K562 (cell line): ENCODE data around the gene EMP2. TPM values are rescaled to one million over a fixed set of nuclear protein-coding genes. Genes with fewer than 3 reads are reported as not detected.

Source experiments
- ATAC-seq: fragments of 200-7000 bp; cut with Tn5 transposase; 3 replicates; pipeline ENCODE4 v1.9.1; 2020; ENCODE audit warnings: moderate library complexity
- BruUV-seq: library from RNA; stranded (reverse); fragments of 400-500 nt; replicated peaks from 2 replicates; lab custom pipeline; 2021; lab: Mats Ljungman, UMichigan
- CTCF ChIA-PET: fragments of 300-600 bp; formaldehyde crosslinking; extraction: SDS; loops from one replicate; lab custom pipeline; 2021; ENCODE audit warnings: low intra/inter-chr PET ratio; lab: Yijun Ruan, JAX
- POLR2A ChIA-PET: fragments of 300-600, 350-650 bp; sonication (Branson Sonifier 250); formaldehyde crosslinking; extraction: SDS; loops from one replicate; lab custom pipeline; 2021; ENCODE audit warnings: antibody characterized with exemption, inconsistent platforms; lab: Yijun Ruan, JAX
- DNase-seq, 4 experiments: peaks; one replicate each; pipeline versions ENCODE4 v3.0.0 to v3.0.0-alpha.2; 2011 to 2018; ENCODE audit warnings: low spot score in 3 of 4, mixed read lengths in 3 of 4; ENCODE audit errors: extremely low read depth in 1 of 4
- FAIRE-seq: peaks from 2 replicates; lab custom pipeline; 2011; peaks lifted over from hg19 to GRCh38; lab: Jason Lieb, UNC
- H2AFZ ChIP-seq: 2 replicates; pipeline ENCODE4 v1.6.0; 2011; ENCODE audit warnings: low read depth, low read length, control low read depth, inconsistent platforms
- H3K27ac ChIP-seq: fragments of 200-600 bp; 3 replicates; pipeline ENCODE4 v1.8.0; 2011; ENCODE audit warnings: low read depth, mild to moderate bottlenecking, control low read depth, inconsistent platforms, low read length, moderate library complexity, mixed read lengths; ENCODE audit errors: extremely low read depth
- H3K27me3 ChIP-seq, 2 experiments: fragments of 300-600 bp in 1 of 2; 2 replicates in 1 of 2; 3 replicates in 1 of 2; pipeline versions ENCODE4 v1.6.0 to v1.8.0; 2011; ENCODE audit warnings: inconsistent platforms in 2 of 2, low read length in 2 of 2, mild to moderate bottlenecking in 1 of 2, mixed read lengths in 1 of 2, moderate library complexity in 1 of 2; ENCODE audit not compliant: control insufficient read depth in 2 of 2, insufficient read depth in 2 of 2
- H3K36me3 ChIP-seq: fragments of 300-600 bp; 3 replicates; pipeline ENCODE4 v1.8.0; 2011; ENCODE audit warnings: mild to moderate bottlenecking, low read length, inconsistent platforms; ENCODE audit not compliant: control insufficient read depth, insufficient read depth
- H3K4me1 ChIP-seq, 2 experiments: fragments of 200-600 bp in 1 of 2; replicated peaks in 1 of 2; 2 replicates in 1 of 2; 3 replicates in 1 of 2; pipeline versions ENCODE4 v1.5.1 to v1.8.0; 2011; ENCODE audit warnings: inconsistent platforms in 2 of 2, low read length in 2 of 2, mild to moderate bottlenecking in 1 of 2, mixed read lengths in 1 of 2, moderate library complexity in 1 of 2; ENCODE audit not compliant: control insufficient read depth in 2 of 2, insufficient read depth in 2 of 2
- H3K4me2 ChIP-seq: 2 replicates; pipeline ENCODE4 v1.6.1; 2011; ENCODE audit warnings: low read length, control low read depth, inconsistent platforms, mixed read lengths; ENCODE audit not compliant: insufficient read depth
- H3K4me3 ChIP-seq: fragments of 200-600 bp; sonication (generic), shearing (Covaris generic); 2 replicates; pipeline ENCODE4 v1.5.1; 2016; ENCODE audit warnings: control low read depth, inconsistent platforms
- H3K79me2 ChIP-seq: fragments of 200-600 bp; 3 replicates; pipeline ENCODE4 v1.8.0; 2011; ENCODE audit warnings: low read length, inconsistent platforms; ENCODE audit not compliant: control insufficient read depth, insufficient read depth
- H3K9ac ChIP-seq, 2 experiments: 2 replicates each; pipeline versions ENCODE4 v1.6.0 to v1.6.1; 2011; ENCODE audit warnings: low read depth in 2 of 2, low read length in 2 of 2, control low read depth in 1 of 2, inconsistent platforms in 1 of 2, mild to moderate bottlenecking in 1 of 2, mixed read lengths in 1 of 2; ENCODE audit not compliant: insufficient read depth in 1 of 2
- H3K9me1 ChIP-seq: one replicate; pipeline ENCODE4 v1.6.0; 2011; ENCODE audit warnings: inconsistent platforms, mild to moderate bottlenecking, low read length, moderate library complexity; ENCODE audit not compliant: control insufficient read depth, insufficient read depth
- H3K9me3 ChIP-seq: replicated peaks from 2 replicates; pipeline ENCODE4 v1.5.1; 2011; ENCODE audit warnings: low read depth, low read length, inconsistent platforms; ENCODE audit not compliant: control insufficient read depth, insufficient read depth
- H4K20me1 ChIP-seq: replicated peaks from 2 replicates; pipeline ENCODE4 v1.6.1; 2011; ENCODE audit warnings: low read length, inconsistent platforms, mixed read lengths; ENCODE audit not compliant: control insufficient read depth, insufficient read depth
- ARID3B ChIP-seq: fragments of 250-450 bp; sonication (Bioruptor Pico); IDR thresholded peaks from 2 replicates; pipeline ENCODE4 v1.4.0; 2020; ENCODE audit warnings: borderline replicate concordance
- DACH1 ChIP-seq: fragments of 450-650 bp; IDR thresholded peaks from 2 replicates; pipeline ENCODE4 v1.6.1; 2018; ENCODE audit not compliant: partially characterized antibody
- DEAF1 ChIP-seq: fragments of 450-650 bp; formaldehyde crosslinking; IDR thresholded peaks from 2 replicates; pipeline ENCODE4 v1.4.0; 2020; ENCODE audit warnings: mild to moderate bottlenecking, moderate library complexity
- ELF1 ChIP-seq: fragments of 200-800 bp; sonication (Bioruptor generic); IDR thresholded peaks from 2 replicates; pipeline ENCODE4 v1.6.1; 2016; ENCODE audit warnings: missing genetic modification characterization, missing compliant biosample characterization
- EWSR1 ChIP-seq: fragments of 450-650 bp; IDR thresholded peaks from 2 replicates; pipeline ENCODE4 v1.6.1; 2018; ENCODE audit warnings: borderline replicate concordance, mild to moderate bottlenecking, low read depth, moderate library complexity; ENCODE audit not compliant: partially characterized antibody
- KDM1A ChIP-seq, 2 experiments: fragments of 450-650 bp; IDR thresholded peaks; 2 replicates each; pipeline ENCODE4 v1.6.1; 2016; ENCODE audit warnings: mild to moderate bottlenecking in 2 of 2
- MTA3 ChIP-seq: fragments of 450-650 bp; formaldehyde crosslinking; IDR thresholded peaks from 2 replicates; pipeline ENCODE4 v1.6.1; 2017; ENCODE audit warnings: mild to moderate bottlenecking, borderline replicate concordance
- NCOA2 ChIP-seq, 2 experiments: fragments of 450-650 bp; IDR thresholded peaks; 2 replicates each; pipeline ENCODE4 v1.6.1; 2018; ENCODE audit warnings: mild to moderate bottlenecking in 2 of 2, moderate library complexity in 1 of 2; ENCODE audit not compliant: partially characterized antibody in 2 of 2
- NCOA4 ChIP-seq: fragments of 450-650 bp; IDR thresholded peaks from 2 replicates; pipeline ENCODE4 v1.6.1; 2018; ENCODE audit warnings: mild to moderate bottlenecking; ENCODE audit not compliant: partially characterized antibody
- NUFIP1 ChIP-seq: fragments of 450-650 bp; IDR thresholded peaks from 2 replicates; pipeline ENCODE4 v1.6.1; 2018; ENCODE audit not compliant: partially characterized antibody
- ZFP30 ChIP-seq: fragments of 250-450 bp; sonication (Bioruptor Pico); IDR thresholded peaks from 2 replicates; pipeline ENCODE4 v1.8.0; 2022; ENCODE audit warnings: moderate library complexity, mild to moderate bottlenecking, inconsistent platforms, borderline replicate concordance
- ZFX ChIP-seq: sonication (generic); formaldehyde crosslinking; IDR thresholded peaks from 2 replicates; pipeline ENCODE4 v1.8.0; 2022; ENCODE audit warnings: mild to moderate bottlenecking, missing genetic modification reagents, moderate library complexity
- ZNF146 ChIP-seq: IDR thresholded peaks from one replicate; pipeline ENCODE4 v1.6.1; 2018; ENCODE audit warnings: missing compliant biosample characterization; ENCODE audit not compliant: unreplicated experiment
- ZNF282 ChIP-seq: sonication (generic); formaldehyde crosslinking; IDR thresholded peaks from 2 replicates; pipeline ENCODE4 v1.8.1; 2023; ENCODE audit warnings: missing genetic modification reagents
- WGBS: fragments of 100-300 bp; shearing (Covaris generic); methylation state at CpG from one replicate; pipeline ENCODE4 v1.1.6; 2016; ENCODE audit warnings: low coverage, mixed read lengths; ENCODE audit not compliant: insufficient coverage; ENCODE audit errors: missing lambda C conversion rate; 5-methylcytosine and 5-hydroxymethylcytosine counted together
- in situ Hi-C: fragments of 300-500 bp; cut with MboI; formaldehyde crosslinking; loops from 4 replicates; pipeline ENCODE4 v1.15.0; 2018; ENCODE audit warnings: inconsistent platforms, mixed read lengths
- intact Hi-C: fragments of 100-400 bp; cut with micrococcal nuclease; formaldehyde crosslinking; loops from 2 replicates; pipeline ENCODE4 v1.14.2; 2022
- polyA plus RNA-seq, 8 experiments: library from polyadenylated mRNA; depleted of rRNA in 4 of 8; stranded (reverse) in 5 of 8; unstranded in 3 of 8; fragments of >200 nt; fragmentation: Nextera tagmentation in 2 of 8; fragmentation: Illumina TruSeq in 1 of 8; extraction: Ambion mirVana in 2 of 8; extraction: Trizol in 1 of 8; gene quantifications; 2 replicates each; pipeline versions ENCODE4 v1.2.1 to v1.2.3, GENCODE V29; 2011 to 2014; ENCODE audit warnings: inconsistent platforms in 1 of 8, missing spikeins in 1 of 8
- total RNA-seq, 7 experiments: library from RNA; depleted of rRNA in 6 of 7; stranded (reverse); fragments of >200 nt in 6 of 7; fragmentation: Illumina TruSeq in 2 of 7; extraction: Trizol in 2 of 7; gene quantifications; 2 replicates each; pipeline versions ENCODE4 v1.2.1 to v1.2.3, GENCODE V29; 2011 to 2021; ENCODE audit warnings: low replicate concordance in 1 of 7
- TF ChIP-seq, protein P1 (sequence below): fragments of 450-650 bp; IDR thresholded peaks from 2 replicates; pipeline ENCODE4 v1.6.1; 2016; ENCODE audit warnings: borderline replicate concordance
- TF ChIP-seq, protein P2 (sequence below): fragments of 450-650 bp; formaldehyde crosslinking; IDR thresholded peaks from 2 replicates; pipeline ENCODE4 v1.4.0; 2022; ENCODE audit warnings: missing genetic modification characterization

EMP2 gene
- total and polyA plus RNA-seq, 9 of the 15 experiments (the other 6 are each of a cell fraction or from before 2014, with no cell fraction given): 0.73 to 6.2 (median 3.1) TPM

DNA sequence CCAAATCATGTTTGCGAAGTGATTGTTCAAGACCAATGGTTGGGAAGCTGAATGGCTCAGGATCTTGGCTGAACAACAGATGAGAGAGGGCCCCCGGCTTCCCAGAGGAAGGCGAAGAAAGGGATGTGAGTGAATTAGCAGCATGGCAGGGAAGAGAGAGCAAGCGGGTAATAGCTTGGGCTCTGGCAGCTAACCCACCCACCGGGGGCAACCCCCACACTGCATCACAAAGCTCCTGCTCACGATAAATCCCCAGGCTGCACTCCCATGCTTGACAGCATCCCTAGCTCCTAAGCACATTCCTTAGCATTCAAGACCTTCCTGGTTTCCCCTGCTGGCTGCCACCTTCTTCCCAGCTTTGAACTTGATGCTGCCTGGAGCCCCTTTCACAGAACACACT lies 26.2 kb upstream of the EMP2 start (continued):
- TF ChIP-seq, protein P1, sequence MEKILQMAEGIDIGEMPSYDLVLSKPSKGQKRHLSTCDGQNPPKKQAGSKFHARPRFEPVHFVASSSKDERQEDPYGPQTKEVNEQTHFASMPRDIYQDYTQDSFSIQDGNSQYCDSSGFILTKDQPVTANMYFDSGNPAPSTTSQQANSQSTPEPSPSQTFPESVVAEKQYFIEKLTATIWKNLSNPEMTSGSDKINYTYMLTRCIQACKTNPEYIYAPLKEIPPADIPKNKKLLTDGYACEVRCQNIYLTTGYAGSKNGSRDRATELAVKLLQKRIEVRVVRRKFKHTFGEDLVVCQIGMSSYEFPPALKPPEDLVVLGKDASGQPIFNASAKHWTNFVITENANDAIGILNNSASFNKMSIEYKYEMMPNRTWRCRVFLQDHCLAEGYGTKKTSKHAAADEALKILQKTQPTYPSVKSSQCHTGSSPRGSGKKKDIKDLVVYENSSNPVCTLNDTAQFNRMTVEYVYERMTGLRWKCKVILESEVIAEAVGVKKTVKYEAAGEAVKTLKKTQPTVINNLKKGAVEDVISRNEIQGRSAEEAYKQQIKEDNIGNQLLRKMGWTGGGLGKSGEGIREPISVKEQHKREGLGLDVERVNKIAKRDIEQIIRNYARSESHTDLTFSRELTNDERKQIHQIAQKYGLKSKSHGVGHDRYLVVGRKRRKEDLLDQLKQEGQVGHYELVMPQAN: no peak
- no peak for TF ChIP-seq DACH1
- TF ChIP-seq, protein P2, sequence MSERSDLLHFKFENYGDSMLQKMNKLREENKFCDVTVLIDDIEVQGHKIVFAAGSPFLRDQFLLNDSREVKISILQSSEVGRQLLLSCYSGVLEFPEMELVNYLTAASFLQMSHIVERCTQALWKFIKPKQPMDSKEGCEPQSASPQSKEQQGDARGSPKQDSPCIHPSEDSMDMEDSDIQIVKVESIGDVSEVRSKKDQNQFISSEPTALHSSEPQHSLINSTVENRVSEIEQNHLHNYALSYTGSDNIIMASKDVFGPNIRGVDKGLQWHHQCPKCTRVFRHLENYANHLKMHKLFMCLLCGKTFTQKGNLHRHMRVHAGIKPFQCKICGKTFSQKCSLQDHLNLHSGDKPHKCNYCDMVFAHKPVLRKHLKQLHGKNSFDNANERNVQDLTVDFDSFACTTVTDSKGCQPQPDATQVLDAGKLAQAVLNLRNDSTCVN (CRISPR knock-in tag): no peak
- TF ChIP-seq ZFX (CRISPR knock-in tag): no peak

- WGBS: 0% methylated on average over 3 of the region's 3 CpGs
- intact Hi-C loops (no loop called here), in situ Hi-C loops (no loop called here)
- no TSS peak for BruUV-seq
- H3K9me1 ChIP-seq: no peaks in the 10 kb centered on the region
- H3K79me2 ChIP-seq: no peaks in the 10 kb centered on the region
- no peaks in the 10 kb centered on the region for H3K36me3 ChIP-seq
- no peaks in the 10 kb centered on the region for H3K4me1 ChIP-seq
- ATAC-seq: no peak
- H3K9ac ChIP-seq: no peak overlapping the region
- 0 out of 2 replicates have a peak, but pooled peaks cover 5% of the 10 kb centered on the region for H4K20me1 ChIP-seq
- no peak for FAIRE-seq
- no peaks in the 10 kb centered on the region for H3K9me3 ChIP-seq
- H2AFZ ChIP-seq: no peak overlapping the region
- DNase-seq: no peak
- no peak overlapping the region for H3K4me2 ChIP-seq
- H3K4me3 ChIP-seq: no peak overlapping the region
- ChIA-PET CTCF (interaction anchor here (0.6 kb wide), 1 partner anchor 35 kb away, joined by 3 read pairs; no protein-coding TSS in a partner anchor), POLR2A (interaction anchor here (1.4 kb wide), 1 partner anchor 10 kb away, joined by 4 read pairs; no protein-coding TSS in a partner anchor)
- H3K27ac ChIP-seq: no peak overlapping the region
- H3K27me3 ChIP-seq: peaks cover 29 to 66% of the 10 kb centered on the region in 2 experiments; a peak in 4 of 5 replicates
- TF ChIP-seq EWSR1 (no peak), NUFIP1 (no peak), NCOA4 (no peak), ARID3B (no peak), ZFP30 (CRISPR knock-in tag) (no peak), NCOA2 (IDR thresholded peaks at IDR 0.05; ENCODE audit: partially characterized antibody in 2 of 2) (no peak), MTA3 (no peak), ELF1 (tag) (no peak), DEAF1 (CRISPR knock-in tag) (no peak), ZNF146 (CRISPR knock-in tag) (no peak), ZNF282 (no peak), KDM1A (IDR thresholded peaks at IDR 0.05) (no peak)
Observed at GRCh38 chr16:10605636-10606035, 25.2 kb upstream of the EMP2 start.
